Gastroesophageal sphincter (tissue), 4 donors: Measurements from ENCODE around the gene REEP3. TPM values are rescaled to one million over a fixed set of nuclear protein-coding genes. Genes with fewer than 3 reads are reported as not detected.
A peak's percentile ranks its signal among the peaks of the same experiment; 100 is the strongest.

Experiments used
- ATAC-seq: fragments of 150-250 bp; one replicate; pipeline ENCODE4 v1.9.1; 2016; ENCODE audit warnings: mild to moderate bottlenecking, moderate library complexity
- H3K27ac ChIP-seq, 4 donors: fragments of 200-600 bp; sonication (generic) in 3 of 4; 1 replicate in 3 of 4; 2 replicates in 1 of 4; pipeline ENCODE4 v1.5.1; 2016 to 2019
- H3K27me3 ChIP-seq: fragments of 200-600 bp; sonication (generic); one replicate; pipeline ENCODE4 v1.5.1; 2019
- H3K36me3 ChIP-seq, 2 donors: fragments of 200-600 bp; sonication (generic); one replicate each; pipeline ENCODE4 v1.5.1; 2019; ENCODE audit warnings: control low read depth in 1 of 2
- H3K4me1 ChIP-seq, 3 donors: fragments of 200-600 bp; sonication (generic); 1 replicate in 2 of 3; 2 replicates in 1 of 3; pipeline ENCODE4 v1.5.1; 2016 to 2019; ENCODE audit warnings: control low read depth in 2 of 3
- H3K4me3 ChIP-seq, 2 donors: fragments of 200-600 bp; sonication (generic); one replicate each; pipeline ENCODE4 v1.5.1; 2019; ENCODE audit warnings: mild to moderate bottlenecking in 1 of 2, moderate library complexity in 1 of 2
- H3K9me3 ChIP-seq, 3 donors: fragments of 200-600 bp; sonication (generic); one replicate each; pipeline ENCODE4 v1.5.1; 2017 to 2019; ENCODE audit warnings: control low read depth in 2 of 3
- EP300 ChIP-seq: sonication (generic); formaldehyde crosslinking; IDR thresholded peaks from one replicate; pipeline ENCODE4 v1.6.1; 2017; ENCODE audit warnings: antibody characterized with exemption, mild to moderate bottlenecking
- POLR2A ChIP-seq, 2 donors: fragments of 450-650 bp; IDR thresholded peaks; one replicate each; pipeline ENCODE4 v1.6.1; 2017; ENCODE audit warnings: antibody characterized with exemption in 2 of 2, mild to moderate bottlenecking in 2 of 2, moderate library complexity in 1 of 2
- POLR2AphosphoS5 ChIP-seq: sonication (generic); formaldehyde crosslinking; IDR thresholded peaks from one replicate; pipeline ENCODE4 v1.6.1; 2017; ENCODE audit warnings: antibody characterized with exemption
- WGBS, 2 donors: methylation state at CpG; one replicate each; pipeline ENCODE4 v1.1.5; 2018; ENCODE audit warnings: low coverage in 1 of 2; 5-methylcytosine and 5-hydroxymethylcytosine counted together
- total RNA-seq, 4 donors: library from RNA; depleted of rRNA; stranded (reverse); fragments of >200 nt; gene quantifications; one replicate each; pipeline ENCODE4 v1.1.0, GENCODE V29; 2016
- TF ChIP-seq, protein P1 (sequence below), 4 experiments: fragments of 200-600 bp in 2 of 4; fragments of 450-650 bp in 2 of 4; sonication (generic) in 1 of 4; IDR thresholded peaks; one replicate each; pipeline ENCODE4 v1.5.1; 2017 to 2019; ENCODE audit warnings: antibody characterized with exemption in 4 of 4, mild to moderate bottlenecking in 2 of 4, moderate library complexity in 2 of 4

The REEP3 gene
- total RNA-seq, 4 donors from 2014 or later: 86.1 to 129 (median 97.3) TPM

DNA sequence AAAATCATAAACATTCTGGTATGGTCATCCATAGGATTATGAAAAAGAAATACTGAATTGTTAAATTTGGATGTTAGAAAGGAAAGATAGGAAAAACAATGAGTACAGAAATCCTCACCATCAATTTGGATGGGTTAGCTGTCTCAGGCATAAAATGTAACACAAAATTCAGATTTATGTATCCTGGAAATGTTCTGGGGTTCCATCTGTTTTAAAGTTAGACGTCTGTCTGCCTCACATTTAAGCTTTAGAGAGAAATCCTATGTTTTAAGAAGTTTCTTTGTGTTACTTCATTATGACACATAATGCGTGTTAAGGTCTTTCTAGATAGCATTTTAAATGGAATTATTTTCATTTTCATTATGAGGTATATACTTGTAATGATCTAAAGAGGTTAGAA, 103.5 kb downstream of the REEP3 start:
- peaks cover 0 to 25% of the 10 kb centered on the region in 2 donors for H3K36me3 ChIP-seq
- H3K27me3 ChIP-seq: no peaks in the 10 kb centered on the region
- peaks cover 0 to 17% (median 9%) of the 10 kb centered on the region in 3 donors for H3K4me1 ChIP-seq
- no peak overlapping the region for H3K4me3 ChIP-seq
- TF ChIP-seq EP300: no peak
- TF ChIP-seq, protein P1, sequence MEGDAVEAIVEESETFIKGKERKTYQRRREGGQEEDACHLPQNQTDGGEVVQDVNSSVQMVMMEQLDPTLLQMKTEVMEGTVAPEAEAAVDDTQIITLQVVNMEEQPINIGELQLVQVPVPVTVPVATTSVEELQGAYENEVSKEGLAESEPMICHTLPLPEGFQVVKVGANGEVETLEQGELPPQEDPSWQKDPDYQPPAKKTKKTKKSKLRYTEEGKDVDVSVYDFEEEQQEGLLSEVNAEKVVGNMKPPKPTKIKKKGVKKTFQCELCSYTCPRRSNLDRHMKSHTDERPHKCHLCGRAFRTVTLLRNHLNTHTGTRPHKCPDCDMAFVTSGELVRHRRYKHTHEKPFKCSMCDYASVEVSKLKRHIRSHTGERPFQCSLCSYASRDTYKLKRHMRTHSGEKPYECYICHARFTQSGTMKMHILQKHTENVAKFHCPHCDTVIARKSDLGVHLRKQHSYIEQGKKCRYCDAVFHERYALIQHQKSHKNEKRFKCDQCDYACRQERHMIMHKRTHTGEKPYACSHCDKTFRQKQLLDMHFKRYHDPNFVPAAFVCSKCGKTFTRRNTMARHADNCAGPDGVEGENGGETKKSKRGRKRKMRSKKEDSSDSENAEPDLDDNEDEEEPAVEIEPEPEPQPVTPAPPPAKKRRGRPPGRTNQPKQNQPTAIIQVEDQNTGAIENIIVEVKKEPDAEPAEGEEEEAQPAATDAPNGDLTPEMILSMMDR (IDR thresholded peaks at IDR 0.05): no peak
- TF ChIP-seq POLR2A (IDR thresholded peaks at IDR 0.05): no peak
- TF ChIP-seq POLR2AphosphoS5: no peak
- ATAC-seq: no peak
- 89 to 93% methylated on average over 2 of the region's 2 CpGs for WGBS, 2 donors
- no peaks in the 10 kb centered on the region for H3K9me3 ChIP-seq
- no peak overlapping the region for H3K27ac ChIP-seq

DNA sequence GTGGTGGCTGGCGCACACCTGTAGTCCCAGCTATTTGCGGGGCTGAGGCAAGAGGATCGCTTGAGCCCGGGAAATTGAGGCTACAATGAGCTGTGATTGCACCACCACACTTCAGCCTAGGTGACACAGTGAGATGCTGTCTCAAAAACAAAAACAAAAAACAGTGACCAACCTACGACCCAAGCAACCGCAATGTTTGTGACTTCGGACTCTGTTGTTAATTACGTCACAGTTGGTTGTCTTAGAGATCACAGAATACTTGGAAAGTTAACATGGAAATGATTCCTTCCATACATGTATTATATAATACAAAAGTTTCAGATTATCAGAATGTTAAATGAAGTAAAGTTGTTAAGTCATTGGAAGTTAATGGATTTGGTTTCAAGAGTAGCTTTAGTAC, 106.2 kb downstream of the REEP3 start:
- H3K4me1 ChIP-seq: peaks cover 0 to 29% (median 9%) of the 10 kb centered on the region in 3 donors
- TF ChIP-seq POLR2A (IDR thresholded peaks at IDR 0.05) (no peak), EP300 (no peak)
- peak overlapping the region in 3 of 4 donors; percentile 89 to 99 (median 95) for H3K27ac ChIP-seq
- no peak overlapping the region for H3K4me3 ChIP-seq
- peaks cover 0 to 6% of the 10 kb centered on the region in 2 donors for H3K36me3 ChIP-seq
- no peaks in the 10 kb centered on the region for H3K27me3 ChIP-seq
- H3K9me3 ChIP-seq: no peaks in the 10 kb centered on the region
- ATAC-seq: no peak
- 67 to 80% methylated on average over 1 to 8 of the region's 8 CpGs for WGBS, 2 donors

DNA sequence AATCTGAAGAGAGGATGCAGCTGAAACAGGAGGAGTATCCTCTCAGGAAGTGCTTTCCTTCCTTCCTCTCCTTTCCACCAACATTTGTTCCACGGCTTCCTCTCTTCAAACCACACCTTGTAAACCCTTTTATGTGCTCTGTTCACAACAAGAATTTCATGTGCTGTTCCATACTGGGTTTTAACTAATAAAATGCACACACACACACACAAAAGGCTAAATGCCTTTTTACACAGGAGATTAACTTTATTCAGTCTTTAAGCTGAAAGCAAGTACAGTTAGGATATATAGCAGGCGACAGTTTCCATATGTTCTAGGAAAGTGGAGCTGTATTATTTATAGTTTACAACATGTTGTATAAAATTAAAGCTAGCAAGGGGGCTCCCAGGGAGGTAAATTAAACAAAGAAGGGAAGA, 106.7 kb downstream of the REEP3 start:
- TF ChIP-seq POLR2A (IDR thresholded peaks at IDR 0.05) (no peak), EP300 (no peak), POLR2AphosphoS5 (no peak)
- TF ChIP-seq, protein P1 (IDR thresholded peaks at IDR 0.05): no peak

DNA sequence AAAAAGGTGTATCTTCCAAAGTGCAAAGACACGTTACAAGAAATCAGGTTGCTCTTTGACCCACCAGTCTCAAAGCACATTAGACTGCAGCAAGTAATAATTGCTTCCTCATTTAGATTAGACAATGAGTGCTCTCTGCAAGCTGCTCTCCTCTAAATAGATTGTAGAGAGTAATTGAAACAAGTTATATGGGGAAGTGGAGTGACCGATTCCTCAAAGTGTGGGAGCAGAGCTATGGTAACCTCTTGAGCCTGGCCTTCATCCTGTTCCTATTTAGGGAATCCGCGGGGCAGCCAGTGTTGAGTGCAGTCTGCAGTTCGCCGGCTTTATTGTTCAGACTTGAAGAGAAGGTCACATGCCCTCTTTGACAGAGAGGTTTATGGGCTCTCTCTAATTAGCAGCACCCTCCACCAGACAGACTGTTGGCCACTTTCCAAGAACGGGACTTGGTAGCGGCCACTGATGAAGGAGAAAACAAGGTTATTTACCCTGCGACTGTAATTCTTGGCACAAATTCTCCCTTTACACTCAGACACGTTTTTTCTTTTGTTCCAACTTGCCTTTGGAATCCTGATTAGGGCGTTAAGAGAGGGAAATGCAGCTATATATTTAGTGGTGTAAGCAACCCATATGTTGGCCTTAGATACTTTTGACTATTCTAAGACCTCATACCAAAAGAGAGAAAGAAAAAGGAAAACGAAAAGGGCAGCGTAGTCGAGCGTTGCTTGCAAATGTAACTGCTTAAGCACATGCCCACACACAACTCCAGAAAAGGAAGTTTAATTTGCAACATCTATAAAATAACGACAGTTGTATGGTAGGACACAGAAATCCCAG, 107.5 kb downstream of the REEP3 start:
- Histone ChIP-seq H3K9me3 (no peaks in the 10 kb centered on the region), H3K27ac (peak overlapping the region; percentile 89 to 99 (median 94)), H3K4me1 (peaks cover 0 to 29% (median 9%) of the 10 kb centered on the region in 3 donors), H3K4me3 (peak overlapping the region; percentile 47 to 65), H3K27me3 (no peaks in the 10 kb centered on the region), H3K36me3 (no peaks in the 10 kb centered on the region)
- TF ChIP-seq, protein P1 (IDR thresholded peaks at IDR 0.05): no peak
- TF ChIP-seq POLR2AphosphoS5: no peak
- TF ChIP-seq EP300: no peak
- TF ChIP-seq POLR2A (IDR thresholded peaks at IDR 0.05): no peak
- ATAC-seq: no peak
- WGBS, 2 donors: 0 to 7% methylated on average over 10 to 16 of the region's 16 CpGs

More for the DNA sequence above, 106.7 kb downstream of the REEP3 start:
- Histone ChIP-seq H3K27me3 (no peaks in the 10 kb centered on the region), H3K4me1 (peaks cover 0 to 29% (median 9%) of the 10 kb centered on the region in 3 donors), H3K9me3 (no peaks in the 10 kb centered on the region), H3K27ac (peak overlapping the region; percentile 89 to 99 (median 94)), H3K4me3 (no peak overlapping the region), H3K36me3 (peaks cover 0 to 2% of the 10 kb centered on the region in 2 donors)
- 31 to 51% methylated on average over 2 of the region's 2 CpGs for WGBS, 2 donors
- ATAC-seq: no peak

DNA sequence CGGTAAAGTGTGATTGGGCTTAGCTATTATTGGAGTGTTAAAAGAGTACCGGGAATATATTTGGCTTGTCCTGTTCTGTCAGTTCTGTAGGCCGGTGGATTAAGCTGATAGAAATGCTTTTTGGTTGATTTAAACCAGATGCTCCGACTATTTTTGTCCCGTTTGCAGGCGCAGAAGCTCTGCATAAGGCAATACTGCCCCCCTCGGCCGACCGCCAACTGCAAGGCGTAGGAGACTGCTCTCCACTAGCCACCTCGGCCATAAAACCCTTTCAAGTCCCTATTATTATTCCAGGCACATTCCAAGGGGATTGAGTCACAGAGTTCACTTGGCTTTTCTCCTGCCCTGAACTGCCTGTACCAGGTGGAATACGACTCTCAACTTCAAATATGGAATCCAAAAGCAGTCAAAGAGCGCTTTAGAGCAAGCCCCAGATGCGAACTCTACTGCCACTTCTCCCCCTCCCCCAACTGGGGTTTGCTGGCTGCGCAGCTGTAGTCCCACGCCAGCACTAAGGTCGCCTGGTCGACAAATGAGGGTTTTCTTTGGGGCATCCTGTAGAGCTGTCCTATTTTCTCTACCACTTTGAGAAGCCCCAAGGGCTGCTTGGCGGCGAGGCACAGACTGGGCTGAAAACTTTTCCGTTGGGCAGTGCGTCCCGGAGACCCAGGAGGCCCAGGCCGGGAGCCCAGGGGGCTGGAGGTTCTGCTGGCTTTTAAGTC, 108.3 kb downstream of the REEP3 start:
- no peaks in the 10 kb centered on the region for H3K36me3 ChIP-seq
- H3K27ac ChIP-seq: peak overlapping the region; percentile 89 to 99 (median 94)
- TF ChIP-seq, protein P1 (IDR thresholded peaks at IDR 0.05): peak; percentile 36 to 80 (median 66)
- TF ChIP-seq EP300 (peak; percentile 42), POLR2A (IDR thresholded peaks at IDR 0.05) (no peak), POLR2AphosphoS5 (peak; percentile 99)
- no peaks in the 10 kb centered on the region for H3K9me3 ChIP-seq
- WGBS, 2 donors: 1 to 3% methylated on average over 9 to 11 of the region's 24 CpGs
- no peaks in the 10 kb centered on the region for H3K27me3 ChIP-seq
- H3K4me1 ChIP-seq: peaks cover 0 to 29% (median 9%) of the 10 kb centered on the region in 3 donors
- peak; percentile 80 for ATAC-seq
- peak overlapping the region; percentile 47 to 65 for H3K4me3 ChIP-seq
